WTC11 (cell line): ENCODE data around the gene CTDP1. TPM values are rescaled to one million over a fixed set of nuclear protein-coding genes. Genes with fewer than 3 reads are reported as not detected.

Experiments used
- ATAC-seq: fragments of 200-7000 bp; cut with Tn5 transposase; 2 replicates; pipeline ENCODE4 v1.10.0; 2021; ENCODE audit warnings: mild to moderate bottlenecking, moderate library complexity
- CTCF ChIA-PET: fragments of 300-600 bp; sonication (Branson Sonifier 250); formaldehyde crosslinking; loops from one replicate; lab custom pipeline; 2021; ENCODE audit warnings: antibody characterized with exemption; lab: Charles Lee
- POLR2A ChIA-PET: fragments of 350-600 bp; sonication (Branson Sonifier 250); formaldehyde crosslinking; loops from one replicate; lab custom pipeline; 2021; ENCODE audit warnings: antibody characterized with exemption; lab: Charles Lee
- DNase-seq: peaks from one replicate; pipeline ENCODE4 v3.0.0; 2021; ENCODE audit warnings: low spot score
- H3K27ac Mint-ChIP-seq: 2 replicates; pipeline ENCODE4 v1.8.0; 2021; ENCODE audit warnings: mixed read lengths
- H3K27me3 Mint-ChIP-seq: 2 replicates; pipeline ENCODE4 v1.8.0; 2021; ENCODE audit warnings: low read depth, mild to moderate bottlenecking, moderate library complexity, mixed read lengths
- H3K36me3 Mint-ChIP-seq: 2 replicates; pipeline ENCODE4 v1.8.0; 2021; ENCODE audit warnings: mixed read lengths
- H3K4me1 Mint-ChIP-seq: 2 replicates; pipeline ENCODE4 v1.8.0; 2022; ENCODE audit warnings: mixed read lengths
- H3K4me3 Mint-ChIP-seq: 2 replicates; pipeline ENCODE4 v1.8.0; 2021; ENCODE audit warnings: mild to moderate bottlenecking, moderate library complexity, mixed read lengths
- H3K9me3 Mint-ChIP-seq: 2 replicates; pipeline ENCODE4 v1.8.0; 2021; ENCODE audit warnings: mixed read lengths
- ATF3 ChIP-seq: sonication (generic); formaldehyde crosslinking; conservative IDR thresholded peaks from 2 replicates; pipeline ENCODE4 v1.8.1; 2022; ENCODE audit warnings: mild to moderate bottlenecking, missing genetic modification reagents
- ATF6 ChIP-seq: sonication (generic); formaldehyde crosslinking; IDR thresholded peaks from 2 replicates; pipeline ENCODE4 v1.8.1; 2023; ENCODE audit warnings: mild to moderate bottlenecking, missing genetic modification reagents
- CTCF ChIP-seq: fragments of 200-600 bp; IDR thresholded peaks from 2 replicates; pipeline ENCODE4 v1.8.0; 2022; ENCODE audit warnings: antibody characterized with exemption
- ESRRA ChIP-seq: sonication (generic); formaldehyde crosslinking; IDR thresholded peaks from 2 replicates; pipeline ENCODE4 v1.8.1; 2022; ENCODE audit warnings: mild to moderate bottlenecking, missing genetic modification reagents, borderline replicate concordance
- FOXK1 ChIP-seq: sonication (generic); formaldehyde crosslinking; IDR thresholded peaks from 2 replicates; pipeline ENCODE4 v1.8.0; 2022; ENCODE audit warnings: mild to moderate bottlenecking, moderate library complexity, missing genetic modification reagents
- FOXP4 ChIP-seq: sonication (generic); formaldehyde crosslinking; IDR thresholded peaks from 2 replicates; pipeline ENCODE4 v1.8.0; 2022; ENCODE audit warnings: mild to moderate bottlenecking, missing genetic modification reagents
- GABPB1 ChIP-seq: sonication (generic); formaldehyde crosslinking; IDR thresholded peaks from 2 replicates; pipeline ENCODE4 v1.8.1; 2023; ENCODE audit warnings: mild to moderate bottlenecking, missing genetic modification reagents
- HMGXB4 ChIP-seq: sonication (generic); formaldehyde crosslinking; IDR thresholded peaks from 2 replicates; pipeline ENCODE4 v1.8.1; 2023; ENCODE audit warnings: mild to moderate bottlenecking, moderate library complexity, missing genetic modification reagents
- NR2C2 ChIP-seq: sonication (generic); formaldehyde crosslinking; IDR thresholded peaks from 2 replicates; pipeline ENCODE4 v1.8.0; 2022; ENCODE audit warnings: mild to moderate bottlenecking, missing genetic modification reagents
- SMAD3 ChIP-seq: sonication (generic); formaldehyde crosslinking; IDR thresholded peaks from 2 replicates; pipeline ENCODE4 v1.8.0; 2022; ENCODE audit warnings: missing genetic modification reagents, mild to moderate bottlenecking, borderline replicate concordance
- TCF7 ChIP-seq: sonication (generic); formaldehyde crosslinking; IDR thresholded peaks from 2 replicates; pipeline ENCODE4 v1.8.0; 2022; ENCODE audit warnings: mild to moderate bottlenecking, low read depth, missing genetic modification reagents, moderate library complexity
- ZNF263 ChIP-seq: sonication (generic); formaldehyde crosslinking; IDR thresholded peaks from 2 replicates; pipeline ENCODE4 v1.8.1; 2022; ENCODE audit warnings: low read depth, mild to moderate bottlenecking, moderate library complexity, missing genetic modification reagents
- ZNF396 ChIP-seq: fragments of 250-450 bp; sonication (Bioruptor Pico); IDR thresholded peaks from 2 replicates; pipeline ENCODE4 v1.8.0; 2021; ENCODE audit warnings: mild to moderate bottlenecking, moderate library complexity, borderline replicate concordance
- ZNF671 ChIP-seq: fragments of 250-450 bp; sonication (Bioruptor Pico); IDR thresholded peaks from 2 replicates; pipeline ENCODE4 v1.8.0; 2021; ENCODE audit warnings: mild to moderate bottlenecking
- total RNA-seq: library from RNA; stranded (reverse); gene quantifications from 3 replicates; pipeline ENCODE4 v1.2.3, GENCODE V29; 2021
- TF ChIP-seq, protein P1 (sequence below): sonication (generic); formaldehyde crosslinking; conservative IDR thresholded peaks from 2 replicates; pipeline ENCODE4 v1.8.1; 2023; ENCODE audit warnings: mild to moderate bottlenecking, low read depth, missing genetic modification reagents, moderate library complexity
- TF ChIP-seq, protein P2 (sequence below): sonication (generic); formaldehyde crosslinking; IDR thresholded peaks from 2 replicates; pipeline ENCODE4 v1.8.0; 2022; ENCODE audit warnings: mild to moderate bottlenecking, missing genetic modification reagents
- TF ChIP-seq, protein P3 (sequence below): sonication (generic); formaldehyde crosslinking; IDR thresholded peaks from 2 replicates; pipeline ENCODE4 v1.8.1; 2022; ENCODE audit warnings: mild to moderate bottlenecking, moderate library complexity, missing genetic modification reagents
- TF ChIP-seq, protein P4 (sequence below): fragments of 250-450 bp; sonication (Bioruptor Pico); IDR thresholded peaks from 2 replicates; pipeline ENCODE4 v1.9.0; 2021; ENCODE audit warnings: mild to moderate bottlenecking

Gene CTDP1
- total RNA-seq, 1 experiment from 2014 or later = 39.7 TPM

DNA sequence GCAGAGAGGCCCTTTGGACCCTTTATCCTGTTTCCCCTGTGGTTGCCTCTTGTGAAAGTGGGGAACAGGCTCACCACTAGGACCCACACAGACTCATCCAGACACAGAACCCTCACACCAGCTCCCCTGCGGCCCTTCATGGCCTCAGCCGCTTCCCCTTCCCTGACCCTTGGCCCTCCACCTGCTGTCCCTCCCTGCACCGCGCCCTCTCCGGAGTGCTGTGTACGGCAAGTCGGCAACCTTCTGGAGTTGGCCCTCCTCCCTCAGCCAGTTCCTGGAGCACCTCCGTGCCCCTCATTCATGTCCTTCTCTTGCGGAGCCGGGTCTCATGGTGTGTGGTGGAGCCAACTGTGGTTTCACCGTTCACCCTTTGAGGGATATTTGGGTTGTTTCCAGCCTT lies 44.0 kb downstream of the CTDP1 start:
- DNase-seq (no peak), ATAC-seq (no peak)
- H3K36me3 Mint-ChIP-seq = peaks cover 42% of the 10 kb centered on the region
- H3K27me3 Mint-ChIP-seq = no peaks in the 10 kb centered on the region
- POLR2A ChIA-PET = no interaction called here
- CTCF ChIA-PET = no interaction called here
- 0 out of 2 replicates have a peak, but pooled peaks cover 8% of the 10 kb centered on the region for H3K9me3 Mint-ChIP-seq
- H3K4me1 Mint-ChIP-seq = no peaks in the 10 kb centered on the region
- no peak overlapping the region for H3K27ac Mint-ChIP-seq
- TF ChIP-seq NR2C2 (CRISPR knock-in tag) = no peak
- TF ChIP-seq GABPB1 = no peak
- no peak for TF ChIP-seq TCF7
- no peak for TF ChIP-seq ZNF396 (CRISPR knock-in tag)
- TF ChIP-seq, all 79 proteins: peak for 0
- H3K4me3 Mint-ChIP-seq = no peak overlapping the region

DNA sequence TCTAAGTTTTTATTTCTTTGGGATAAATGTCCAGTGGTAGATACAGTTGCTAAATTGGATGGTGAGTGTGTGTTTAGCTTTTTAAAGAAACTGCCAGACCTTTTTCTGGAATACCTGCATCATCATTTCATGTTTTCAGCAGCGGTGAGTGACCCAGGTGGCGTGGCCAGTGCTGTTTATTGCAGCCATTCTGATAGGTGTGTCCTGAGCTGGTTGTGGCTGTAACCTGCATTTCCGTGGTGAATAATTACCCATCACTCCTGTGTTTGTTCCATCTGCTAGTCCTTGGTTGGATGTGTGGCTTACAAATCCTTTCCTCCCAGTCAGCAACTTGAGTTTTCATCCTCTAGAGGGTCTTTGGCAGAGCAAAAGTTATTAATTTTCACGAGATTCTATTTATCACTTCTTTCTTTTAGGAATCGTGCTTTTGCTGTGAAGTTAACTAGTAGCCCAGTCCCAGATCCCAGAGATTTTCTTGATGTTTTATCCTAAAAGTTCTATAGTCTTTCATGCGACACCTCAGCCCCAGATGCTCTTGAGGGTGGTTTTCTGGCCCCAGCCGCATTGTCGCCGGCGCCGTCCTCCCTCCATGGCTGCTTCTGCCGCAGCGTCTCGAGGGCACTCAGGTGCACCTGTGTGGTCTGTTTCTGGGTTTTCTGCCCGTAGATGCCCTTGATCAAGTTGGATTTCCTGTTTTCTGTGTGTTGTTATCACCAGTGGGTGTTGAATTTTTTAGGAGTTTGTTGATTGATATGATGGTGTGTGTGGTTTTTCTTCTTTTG lies 44.9 kb downstream of the CTDP1 start:
- DNase-seq (no peak), ATAC-seq (no peak)
- CTCF ChIA-PET = no interaction called here
- Mint-ChIP-seq H3K27ac (no peak overlapping the region), H3K4me3 (no peak overlapping the region), H3K36me3 (peaks cover 42% of the 10 kb centered on the region), H3K9me3 (0 out of 2 replicates have a peak, but pooled peaks cover 3% of the 10 kb centered on the region), H3K27me3 (no peaks in the 10 kb centered on the region), H3K4me1 (no peaks in the 10 kb centered on the region)
- POLR2A ChIA-PET = no interaction called here
- TF ChIP-seq ATF3 = no peak
- TF ChIP-seq, protein P1, sequence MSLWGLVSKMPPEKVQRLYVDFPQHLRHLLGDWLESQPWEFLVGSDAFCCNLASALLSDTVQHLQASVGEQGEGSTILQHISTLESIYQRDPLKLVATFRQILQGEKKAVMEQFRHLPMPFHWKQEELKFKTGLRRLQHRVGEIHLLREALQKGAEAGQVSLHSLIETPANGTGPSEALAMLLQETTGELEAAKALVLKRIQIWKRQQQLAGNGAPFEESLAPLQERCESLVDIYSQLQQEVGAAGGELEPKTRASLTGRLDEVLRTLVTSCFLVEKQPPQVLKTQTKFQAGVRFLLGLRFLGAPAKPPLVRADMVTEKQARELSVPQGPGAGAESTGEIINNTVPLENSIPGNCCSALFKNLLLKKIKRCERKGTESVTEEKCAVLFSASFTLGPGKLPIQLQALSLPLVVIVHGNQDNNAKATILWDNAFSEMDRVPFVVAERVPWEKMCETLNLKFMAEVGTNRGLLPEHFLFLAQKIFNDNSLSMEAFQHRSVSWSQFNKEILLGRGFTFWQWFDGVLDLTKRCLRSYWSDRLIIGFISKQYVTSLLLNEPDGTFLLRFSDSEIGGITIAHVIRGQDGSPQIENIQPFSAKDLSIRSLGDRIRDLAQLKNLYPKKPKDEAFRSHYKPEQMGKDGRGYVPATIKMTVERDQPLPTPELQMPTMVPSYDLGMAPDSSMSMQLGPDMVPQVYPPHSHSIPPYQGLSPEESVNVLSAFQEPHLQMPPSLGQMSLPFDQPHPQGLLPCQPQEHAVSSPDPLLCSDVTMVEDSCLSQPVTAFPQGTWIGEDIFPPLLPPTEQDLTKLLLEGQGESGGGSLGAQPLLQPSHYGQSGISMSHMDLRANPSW (CRISPR knock-in tag) = no peak
- no peak for TF ChIP-seq ATF6 (CRISPR knock-in tag)
- TF ChIP-seq ZNF263 (CRISPR knock-in tag) = no peak
- no peak for TF ChIP-seq FOXP4 (CRISPR knock-in tag)
- TF ChIP-seq CTCF = no peak

GRCh38 chr18:79725486-79725885 lies 45.9 kb downstream of the CTDP1 start:
- peaks cover 42% of the 10 kb centered on the region for H3K36me3 Mint-ChIP-seq
- TF ChIP-seq FOXK1 = no peak
- TF ChIP-seq, protein P2, sequence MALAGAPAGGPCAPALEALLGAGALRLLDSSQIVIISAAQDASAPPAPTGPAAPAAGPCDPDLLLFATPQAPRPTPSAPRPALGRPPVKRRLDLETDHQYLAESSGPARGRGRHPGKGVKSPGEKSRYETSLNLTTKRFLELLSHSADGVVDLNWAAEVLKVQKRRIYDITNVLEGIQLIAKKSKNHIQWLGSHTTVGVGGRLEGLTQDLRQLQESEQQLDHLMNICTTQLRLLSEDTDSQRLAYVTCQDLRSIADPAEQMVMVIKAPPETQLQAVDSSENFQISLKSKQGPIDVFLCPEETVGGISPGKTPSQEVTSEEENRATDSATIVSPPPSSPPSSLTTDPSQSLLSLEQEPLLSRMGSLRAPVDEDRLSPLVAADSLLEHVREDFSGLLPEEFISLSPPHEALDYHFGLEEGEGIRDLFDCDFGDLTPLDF = no peak
- TF ChIP-seq, protein P3, sequence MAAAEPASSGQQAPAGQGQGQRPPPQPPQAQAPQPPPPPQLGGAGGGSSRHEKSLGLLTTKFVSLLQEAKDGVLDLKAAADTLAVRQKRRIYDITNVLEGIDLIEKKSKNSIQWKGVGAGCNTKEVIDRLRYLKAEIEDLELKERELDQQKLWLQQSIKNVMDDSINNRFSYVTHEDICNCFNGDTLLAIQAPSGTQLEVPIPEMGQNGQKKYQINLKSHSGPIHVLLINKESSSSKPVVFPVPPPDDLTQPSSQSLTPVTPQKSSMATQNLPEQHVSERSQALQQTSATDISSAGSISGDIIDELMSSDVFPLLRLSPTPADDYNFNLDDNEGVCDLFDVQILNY (CRISPR knock-in tag) = no peak
- no peak for TF ChIP-seq HMGXB4 (CRISPR knock-in tag)
- no peak for TF ChIP-seq ZNF671 (CRISPR knock-in tag)
- no peak for TF ChIP-seq SMAD3 (CRISPR knock-in tag)
- TF ChIP-seq, protein P4, sequence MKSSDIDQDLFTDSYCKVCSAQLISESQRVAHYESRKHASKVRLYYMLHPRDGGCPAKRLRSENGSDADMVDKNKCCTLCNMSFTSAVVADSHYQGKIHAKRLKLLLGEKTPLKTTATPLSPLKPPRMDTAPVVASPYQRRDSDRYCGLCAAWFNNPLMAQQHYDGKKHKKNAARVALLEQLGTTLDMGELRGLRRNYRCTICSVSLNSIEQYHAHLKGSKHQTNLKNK (CRISPR knock-in tag) = no peak
- no peak for TF ChIP-seq ESRRA (CRISPR knock-in tag)

More at GRCh38 chr18:79725486-79725885, 45.9 kb downstream of the CTDP1 start:
- Mint-ChIP-seq H3K27ac (peak overlapping the region; percentile 58; the same call in 1 of the 2 replicates), H3K4me1 (no peaks in the 10 kb centered on the region), H3K27me3 (no peaks in the 10 kb centered on the region), H3K9me3 (no peaks in the 10 kb centered on the region), H3K4me3 (no peak overlapping the region)
- CTCF ChIA-PET = no interaction called here
- POLR2A ChIA-PET = no interaction called here
- DNase-seq (no peak), ATAC-seq (no peak)
